Left forelimb (tissue), 1 donor: Measurements from ENCODE around the gene HMGXB3.
"Not testable (repeated sequence)": the region's sequence is repeated elsewhere in the genome, so short reads cannot be mapped to it uniquely, and the experiment has no call there.

Source experiments
- DNase-seq: peaks from one replicate; pipeline ENCODE4 v3.0.0-alpha.2; 2018; ENCODE audit warnings: low spot score

The HMGXB3 gene

GRCh38 chr5:150021491-150022157 is 21.1 kb downstream of the HMGXB3 start:
- no peak for DNase-seq

GRCh38 chr5:150022158-150022531 is 21.6 kb downstream of the HMGXB3 start:
- no peak for DNase-seq

GRCh38 chr5:150022681-150023080 is 22.1 kb downstream of the HMGXB3 start:
- no peak for DNase-seq

GRCh38 chr5:150023136-150023535 is 22.6 kb downstream of the HMGXB3 start:
- DNase-seq: no peak

GRCh38 chr5:150024346-150024984 is 23.9 kb downstream of the HMGXB3 start:
- DNase-seq: no peak

GRCh38 chr5:150026682-150027172 is 26.2 kb downstream of the HMGXB3 start:
- no peak for DNase-seq

- DNase-seq: not testable (repeated sequence)
These were observed 27.5 kb downstream of the HMGXB3 start for GRCh38 chr5:150028047-150028446.

- no peak for DNase-seq
These were observed 32.8 kb downstream of the HMGXB3 start for GRCh38 chr5:150033334-150033733.

- no peak for DNase-seq
These were observed 34.1 kb downstream of the HMGXB3 start for GRCh38 chr5:150034662-150035061.

GRCh38 chr5:150035139-150035895 is 34.8 kb downstream of the HMGXB3 start:
- DNase-seq: no peak

GRCh38 chr5:150036513-150036912 is 36.0 kb downstream of the HMGXB3 start:
- DNase-seq: no peak

GRCh38 chr5:150038547-150038946 is 38.0 kb downstream of the HMGXB3 start:
- DNase-seq: no peak

GRCh38 chr5:150042459-150042858 is 41.9 kb downstream of the HMGXB3 start:
- DNase-seq: no peak

- no peak for DNase-seq
These were observed 43.3 kb downstream of the HMGXB3 start for GRCh38 chr5:150043657-150044328.

- DNase-seq: no peak
These were observed 43.8 kb downstream of the HMGXB3 start for GRCh38 chr5:150044329-150044681.

GRCh38 chr5:150044712-150045111 is 44.2 kb downstream of the HMGXB3 start:
- DNase-seq: no peak

GRCh38 chr5:150045549-150045948 is 45.0 kb downstream of the HMGXB3 start:
- no peak for DNase-seq

GRCh38 chr5:150046031-150046430 is 45.5 kb downstream of the HMGXB3 start:
- DNase-seq: no peak

GRCh38 chr5:150050172-150050811 is 49.8 kb downstream of the HMGXB3 start:
- peak; percentile 47 for DNase-seq

GRCh38 chr5:150051657-150052195 is 51.2 kb downstream of the HMGXB3 start:
- DNase-seq: peak; percentile 45

GRCh38 chr5:150052226-150052955 is 51.9 kb downstream of the HMGXB3 start:
- DNase-seq: peak; percentile 51
